Measurements from ENCODE around the gene AKAP4. TPM values are rescaled to one million over a fixed set of nuclear protein-coding genes. Genes with fewer than 3 reads are reported as not detected.
A peak's percentile ranks its signal among the peaks of the same experiment; 100 is the strongest.

The AKAP4 gene
- total RNA-seq, 4 donors from 2014 or later = not detected

DNA sequence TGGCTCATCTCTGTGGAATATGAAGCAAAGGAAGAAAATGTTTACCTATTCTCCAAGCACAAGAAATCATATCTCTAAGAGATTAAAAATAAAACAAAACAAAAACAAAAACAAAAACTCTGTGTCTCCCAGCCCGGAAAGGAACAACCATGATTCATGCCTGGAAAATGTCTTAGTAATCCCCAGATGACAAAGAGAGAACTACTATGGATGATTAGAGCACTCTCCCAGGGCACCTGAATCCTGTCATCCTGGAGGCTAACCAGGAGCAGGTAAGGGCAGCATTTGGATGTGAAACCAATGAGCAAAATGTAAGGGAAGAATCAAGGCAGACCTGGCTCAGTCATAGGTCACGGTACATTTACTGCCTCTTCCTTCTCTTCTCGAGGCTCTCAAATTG lies 1.7 kb upstream of the AKAP4 start:
- DNase-seq (ENCODE audit: extremely low spot score) = no peak
- H3K27me3 ChIP-seq = no peaks in the 10 kb centered on the region
- TF ChIP-seq POLR2A (IDR thresholded peaks at IDR 0.05; ENCODE audit: low read depth) (no peak), POLR2AphosphoS5 (IDR thresholded peaks at IDR 0.05) (no peak), EP300 (IDR thresholded peaks at IDR 0.05) (no peak)
- TF ChIP-seq, protein P1, sequence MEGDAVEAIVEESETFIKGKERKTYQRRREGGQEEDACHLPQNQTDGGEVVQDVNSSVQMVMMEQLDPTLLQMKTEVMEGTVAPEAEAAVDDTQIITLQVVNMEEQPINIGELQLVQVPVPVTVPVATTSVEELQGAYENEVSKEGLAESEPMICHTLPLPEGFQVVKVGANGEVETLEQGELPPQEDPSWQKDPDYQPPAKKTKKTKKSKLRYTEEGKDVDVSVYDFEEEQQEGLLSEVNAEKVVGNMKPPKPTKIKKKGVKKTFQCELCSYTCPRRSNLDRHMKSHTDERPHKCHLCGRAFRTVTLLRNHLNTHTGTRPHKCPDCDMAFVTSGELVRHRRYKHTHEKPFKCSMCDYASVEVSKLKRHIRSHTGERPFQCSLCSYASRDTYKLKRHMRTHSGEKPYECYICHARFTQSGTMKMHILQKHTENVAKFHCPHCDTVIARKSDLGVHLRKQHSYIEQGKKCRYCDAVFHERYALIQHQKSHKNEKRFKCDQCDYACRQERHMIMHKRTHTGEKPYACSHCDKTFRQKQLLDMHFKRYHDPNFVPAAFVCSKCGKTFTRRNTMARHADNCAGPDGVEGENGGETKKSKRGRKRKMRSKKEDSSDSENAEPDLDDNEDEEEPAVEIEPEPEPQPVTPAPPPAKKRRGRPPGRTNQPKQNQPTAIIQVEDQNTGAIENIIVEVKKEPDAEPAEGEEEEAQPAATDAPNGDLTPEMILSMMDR (IDR thresholded peaks at IDR 0.05) = no peak
- H3K36me3 ChIP-seq = no peaks in the 10 kb centered on the region
- no peak overlapping the region for H3K27ac ChIP-seq (replicated peaks in 1 of 4)
- H3K4me3 ChIP-seq = no peak overlapping the region
- intact Hi-C loops (cut with DNase I) = no loop called here
- H3K4me1 ChIP-seq = peaks cover 0 to 10% (median 6%) of the 10 kb centered on the region in 4 donors
- 73% methylated on average over 3 of the region's 3 CpGs for WGBS
- H3K9me3 ChIP-seq = no peaks in the 10 kb centered on the region

DNA sequence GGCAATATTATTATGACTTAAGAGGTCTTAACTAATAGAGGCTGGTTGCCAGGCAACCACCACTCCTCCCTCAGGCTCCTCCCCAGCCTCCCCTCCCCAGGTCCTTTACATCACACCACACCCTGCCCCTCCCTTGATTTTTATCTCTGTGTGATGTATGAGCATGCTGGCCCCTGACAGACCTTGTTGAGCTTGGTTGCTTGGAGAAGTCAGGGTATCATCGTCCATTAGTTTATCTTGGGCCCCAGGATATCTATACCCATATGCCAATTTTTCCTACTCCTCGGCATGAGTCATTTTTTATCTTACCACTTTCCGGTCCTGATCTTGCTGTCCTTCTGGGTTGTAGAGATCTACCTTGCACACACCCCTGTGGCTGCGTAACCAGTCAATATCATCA lies 2.5 kb downstream of the AKAP4 start:
- Histone ChIP-seq H3K4me1 (no peaks in the 10 kb centered on the region), H3K9me3 (no peaks in the 10 kb centered on the region), H3K27ac (replicated peaks in 1 of 4) (no peak overlapping the region), H3K27me3 (no peaks in the 10 kb centered on the region), H3K4me3 (no peak overlapping the region), H3K36me3 (no peaks in the 10 kb centered on the region)
- WGBS = 82% methylated on average over 4 of the region's 4 CpGs
- no peak for DNase-seq (ENCODE audit: extremely low spot score)
- TF ChIP-seq POLR2AphosphoS5 (IDR thresholded peaks at IDR 0.05) (no peak), EP300 (IDR thresholded peaks at IDR 0.05) (no peak)
- intact Hi-C loops (cut with DNase I) = no loop called here

DNA sequence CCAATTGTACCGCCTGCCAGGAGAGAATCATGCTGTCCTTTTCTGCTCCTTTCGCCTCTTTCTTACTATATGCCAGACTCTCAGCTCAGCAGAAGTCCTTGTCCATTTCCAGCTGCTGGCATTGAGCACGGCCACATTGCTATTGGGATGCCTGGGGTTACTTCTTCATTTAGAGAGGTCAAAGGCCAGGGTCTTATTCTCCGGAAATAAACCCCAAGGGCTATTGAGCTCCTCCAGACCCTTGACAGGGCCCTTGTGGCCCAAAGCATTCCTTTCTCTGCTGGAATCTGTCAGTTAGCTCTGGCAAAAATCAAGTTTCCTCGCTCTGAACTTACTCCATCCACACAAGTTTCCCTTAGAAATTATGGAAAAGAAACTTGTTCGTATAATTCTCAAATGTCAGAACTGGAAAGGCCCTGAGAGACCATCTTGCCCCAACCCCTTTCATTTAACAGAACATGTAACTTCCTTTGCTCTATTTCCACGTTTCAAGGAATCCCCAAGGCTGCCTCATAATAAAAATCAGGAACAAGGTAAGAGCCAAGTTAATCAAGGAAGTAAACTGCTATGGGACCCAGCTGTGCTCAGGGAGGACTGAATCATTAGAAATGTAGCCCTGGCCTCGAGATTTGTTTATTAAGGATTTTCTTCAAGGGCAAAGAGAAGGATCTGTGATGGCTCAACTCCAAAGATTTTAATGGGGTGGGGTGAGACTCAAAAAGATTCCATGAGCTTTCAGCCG lies 11.8 kb downstream of the AKAP4 start:
- Histone ChIP-seq H3K27ac (replicated peaks in 1 of 4) (peak overlapping the region in 1 of 4 donors; percentile 3), H3K9me3 (no peaks in the 10 kb centered on the region), H3K27me3 (no peaks in the 10 kb centered on the region), H3K4me1 (no peaks in the 10 kb centered on the region), H3K36me3 (no peaks in the 10 kb centered on the region), H3K4me3 (no peak overlapping the region)
- DNase-seq (ENCODE audit: extremely low spot score) = no peak
- intact Hi-C loops (cut with DNase I) = no loop called here
- 45% methylated on average over 9 of the region's 9 CpGs for WGBS
- TF ChIP-seq POLR2A (IDR thresholded peaks at IDR 0.05; ENCODE audit: low read depth) (no peak), EP300 (IDR thresholded peaks at IDR 0.05) (no peak), POLR2AphosphoS5 (IDR thresholded peaks at IDR 0.05) (no peak)
- TF ChIP-seq, protein P1 (IDR thresholded peaks at IDR 0.05) = no peak

DNA sequence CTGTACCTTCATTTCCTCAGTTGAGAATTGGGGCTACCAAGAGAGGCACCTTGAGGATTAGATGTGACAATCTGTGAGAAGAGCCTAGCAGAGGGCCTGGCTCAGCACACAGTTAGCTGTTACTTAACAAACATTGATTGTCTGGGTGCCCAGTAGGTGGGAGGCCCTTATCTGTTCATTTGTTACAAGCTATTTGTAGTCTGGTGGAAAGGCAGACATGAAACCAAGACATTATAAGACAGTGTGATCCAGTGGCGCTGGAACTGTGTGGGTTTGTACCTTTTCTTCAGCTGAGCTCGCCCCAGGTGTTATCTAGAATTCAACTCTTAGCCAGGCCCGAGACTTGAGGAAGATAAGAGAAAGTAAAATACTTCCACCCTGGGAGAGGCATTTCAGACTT lies 16.9 kb downstream of the AKAP4 start:
- Histone ChIP-seq H3K4me3 (no peak overlapping the region), H3K9me3 (no peaks in the 10 kb centered on the region), H3K36me3 (no peaks in the 10 kb centered on the region), H3K27ac (replicated peaks in 1 of 4) (no peak overlapping the region), H3K4me1 (no peaks in the 10 kb centered on the region), H3K27me3 (no peaks in the 10 kb centered on the region)
- WGBS = 83% methylated on average over 3 of the region's 3 CpGs
- intact Hi-C loops (cut with DNase I) = no loop called here
- no peak for DNase-seq (ENCODE audit: extremely low spot score)
- no peak for TF ChIP-seq POLR2AphosphoS5 (IDR thresholded peaks at IDR 0.05)
- TF ChIP-seq, protein P1 (IDR thresholded peaks at IDR 0.05) = no peak
- no peak for TF ChIP-seq EP300 (IDR thresholded peaks at IDR 0.05)

DNA sequence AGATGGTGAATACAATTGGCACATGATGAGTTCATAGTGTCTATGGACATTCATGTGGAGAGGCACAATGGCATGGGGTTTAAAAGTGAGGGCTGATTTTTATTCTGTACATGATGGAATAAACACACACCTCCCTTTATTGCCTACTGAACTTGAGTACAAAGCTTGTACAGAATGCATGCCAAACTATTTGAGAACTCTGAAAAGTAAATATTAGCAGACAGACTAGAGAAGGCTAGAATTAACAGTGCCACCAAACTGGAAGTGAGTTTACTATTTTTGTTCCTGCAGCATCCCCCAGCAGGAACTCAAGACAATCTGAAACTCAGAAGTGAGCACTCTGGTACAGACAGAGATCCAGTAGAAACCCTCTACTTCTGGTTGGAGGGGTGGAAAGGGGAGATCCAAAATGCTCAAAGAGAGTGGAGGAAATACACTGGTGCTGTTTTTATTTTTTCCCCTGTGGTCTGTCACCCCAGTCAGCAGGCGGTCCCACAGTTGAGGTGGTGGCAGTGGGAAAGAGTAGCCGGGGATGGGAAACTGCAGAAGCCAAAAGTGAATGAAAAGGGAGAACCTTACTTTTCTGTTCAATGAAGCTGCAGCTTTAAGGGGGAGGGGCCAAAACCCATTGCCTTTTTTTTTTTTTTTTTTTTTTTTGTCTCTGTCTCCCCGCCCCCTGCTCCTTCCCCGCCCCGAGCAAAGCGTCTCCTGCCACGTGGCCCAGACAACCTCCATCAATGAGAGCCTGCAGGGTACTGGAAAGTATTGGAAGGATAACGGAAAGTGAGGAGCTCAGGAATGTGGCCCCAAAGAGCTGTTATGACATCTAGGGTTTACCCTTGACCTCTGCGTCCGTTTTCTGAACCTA lies 20.5 kb downstream of the AKAP4 start:
- Histone ChIP-seq H3K27ac (replicated peaks in 1 of 4) (no peak overlapping the region), H3K4me1 (no peaks in the 10 kb centered on the region), H3K27me3 (peaks cover 0 to 6% (median 0%) of the 10 kb centered on the region in 4 donors), H3K36me3 (no peaks in the 10 kb centered on the region), H3K4me3 (no peak overlapping the region), H3K9me3 (no peaks in the 10 kb centered on the region)
- intact Hi-C loops (cut with DNase I) = no loop called here
- TF ChIP-seq POLR2A (IDR thresholded peaks at IDR 0.05; ENCODE audit: low read depth) (no peak), POLR2AphosphoS5 (IDR thresholded peaks at IDR 0.05) (no peak), EP300 (IDR thresholded peaks at IDR 0.05) (no peak)
- TF ChIP-seq, protein P1 (IDR thresholded peaks at IDR 0.05) = no peak
- no peak for DNase-seq (ENCODE audit: extremely low spot score)
- 47% methylated on average over 10 of the region's 10 CpGs for WGBS
